CD4-positive, alpha-beta T cell treated with Interleukin-10 for 1 hour (primary cell): ENCODE measurements around the gene PARP3.
"Not testable (repeated sequence)": the region's sequence is repeated elsewhere in the genome, so short reads cannot be mapped to it uniquely, and the experiment has no call there.

Source experiments
- DNase-seq: peaks from one replicate; pipeline ENCODE4 v3.0.0-alpha.2; 2020

Gene PARP3

DNA sequence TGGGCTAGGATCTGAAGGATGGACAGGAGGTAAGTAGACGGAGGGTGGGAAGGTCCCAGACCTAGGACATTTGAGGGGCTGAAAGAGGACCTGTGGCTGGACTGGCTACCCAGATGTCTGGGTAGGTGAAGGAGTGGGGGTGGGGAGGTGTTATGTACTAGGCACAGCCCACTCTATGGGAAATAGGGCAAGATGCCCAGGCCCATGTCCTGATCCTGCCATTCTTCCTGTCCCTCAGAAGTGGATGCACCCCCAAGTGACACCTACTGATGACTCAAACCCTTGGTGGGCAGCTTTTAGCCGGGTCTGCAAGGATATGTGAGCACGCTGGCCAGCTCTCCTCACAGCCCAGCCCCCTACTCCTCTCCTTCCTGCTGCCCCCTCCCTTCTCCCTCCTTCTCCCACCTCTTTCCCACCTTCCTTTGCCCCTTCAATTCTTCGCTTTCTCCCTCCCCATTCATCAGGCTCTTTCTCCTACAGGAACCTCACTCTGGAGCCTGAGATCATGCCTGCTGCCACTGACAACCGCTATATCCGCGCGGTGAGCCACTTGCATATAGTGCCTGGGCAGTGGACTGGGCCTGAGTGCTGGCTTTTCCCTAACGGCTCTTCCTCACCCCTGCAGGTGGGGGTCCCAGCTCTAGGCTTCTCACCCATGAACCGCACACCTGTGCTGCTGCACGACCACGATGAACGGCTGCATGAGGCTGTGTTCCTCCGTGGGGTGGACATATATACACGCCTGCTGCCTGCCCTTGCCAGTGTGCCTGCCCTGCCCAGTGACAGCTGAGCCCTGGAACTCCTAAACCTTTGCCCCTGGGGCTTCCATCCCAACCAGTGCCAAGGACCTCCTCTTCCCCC is 46.4 kb downstream of the PARP3 start:
- no peak for DNase-seq

DNA sequence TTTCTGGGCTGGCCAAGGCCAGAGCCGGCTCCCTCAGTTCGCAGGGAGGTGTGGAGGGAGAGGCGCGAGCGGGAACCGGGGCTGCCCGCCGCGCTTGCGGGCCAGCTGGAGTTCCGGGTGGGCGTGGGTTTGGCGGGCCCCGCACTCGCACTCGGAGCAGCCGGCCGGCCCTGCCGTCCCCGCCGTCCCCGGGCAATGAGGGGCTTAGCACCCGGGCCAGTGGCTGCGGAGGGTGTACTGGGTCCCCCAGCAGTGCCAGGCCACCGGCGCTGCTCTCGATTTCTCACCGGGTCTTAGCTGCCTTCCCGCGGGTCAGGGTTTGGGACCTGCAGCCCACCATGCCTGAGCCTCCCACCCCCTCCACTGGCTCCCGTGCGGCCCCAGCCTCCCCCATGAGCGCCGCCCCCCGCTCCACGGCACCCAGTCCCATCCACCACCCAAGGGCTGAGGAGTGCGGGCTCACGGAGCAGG is 48.4 kb downstream of the PARP3 start:
- not testable (repeated sequence) for DNase-seq

DNA sequence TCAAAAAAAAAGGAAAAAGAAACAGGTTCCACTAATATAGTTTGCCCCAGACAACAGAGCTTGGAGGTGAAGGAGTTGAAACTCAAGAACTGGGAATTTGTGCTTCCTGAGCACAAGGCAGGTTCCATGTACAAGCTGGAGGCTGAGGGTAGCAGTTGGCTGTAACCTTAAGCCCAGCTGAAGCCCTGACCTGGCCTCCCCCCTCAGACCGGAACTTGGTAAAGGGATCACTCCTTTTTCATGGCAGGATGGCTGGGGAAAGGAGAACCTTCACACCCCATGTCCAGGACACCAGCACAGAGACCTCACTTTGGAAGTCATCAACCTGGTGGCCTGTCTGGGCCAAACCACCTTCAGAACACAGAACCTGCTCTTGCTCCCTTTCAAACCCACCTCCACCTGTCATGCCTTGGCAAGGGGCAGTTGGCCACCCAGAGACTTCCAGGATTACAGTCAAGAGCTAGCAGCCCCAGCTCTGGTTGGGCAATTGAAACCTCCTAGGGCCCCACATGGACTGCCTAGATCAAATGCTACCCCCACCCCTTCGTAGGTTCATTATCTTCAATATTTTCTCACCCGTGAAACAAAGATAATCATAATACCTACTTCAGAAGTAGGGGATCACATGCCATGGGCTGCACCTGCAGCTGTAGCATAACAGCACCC is 50.0 kb downstream of the PARP3 start:
- DNase-seq, result no peak

DNA sequence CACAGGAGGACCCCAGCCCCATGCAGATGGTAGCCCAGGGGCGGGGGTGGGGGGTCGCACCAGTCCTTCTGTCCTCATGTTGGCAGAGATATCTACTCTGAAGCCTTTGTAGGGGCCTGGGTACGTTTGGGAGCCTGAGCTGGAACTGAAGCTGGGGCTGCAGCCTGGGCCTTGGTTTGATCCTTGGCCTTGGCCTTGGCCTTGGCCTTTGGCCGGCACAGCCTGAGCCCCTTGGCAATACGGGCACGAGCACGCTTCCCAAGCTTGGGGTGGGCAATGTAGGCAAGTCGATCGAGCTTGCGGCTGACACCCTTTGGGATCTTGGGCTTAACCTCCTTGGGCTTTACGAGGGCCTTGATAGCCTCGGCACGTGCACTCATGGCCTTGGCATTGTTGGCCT is 51.5 kb downstream of the PARP3 start:
- DNase-seq, result not testable (repeated sequence)

DNA sequence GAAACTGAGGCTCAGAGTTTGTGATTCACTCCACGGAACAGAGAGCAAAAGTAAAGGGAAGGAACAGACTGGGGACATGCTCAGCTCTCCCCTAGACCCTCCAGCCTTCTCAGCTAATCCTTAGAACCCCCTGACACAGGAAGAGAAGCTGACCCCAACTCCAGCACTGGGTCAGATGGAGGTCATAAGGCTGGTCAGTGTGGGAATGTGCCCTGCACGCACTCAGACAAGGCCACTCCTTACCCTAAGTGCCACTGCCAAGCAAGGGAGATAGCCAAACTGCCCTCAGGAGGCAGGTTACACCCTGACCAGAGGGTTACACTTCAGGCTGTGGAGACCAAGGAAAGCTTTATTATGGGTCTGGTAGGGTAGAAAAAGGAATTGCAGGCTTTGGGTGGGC is 52.4 kb downstream of the PARP3 start:
- DNase-seq, result no peak

DNA sequence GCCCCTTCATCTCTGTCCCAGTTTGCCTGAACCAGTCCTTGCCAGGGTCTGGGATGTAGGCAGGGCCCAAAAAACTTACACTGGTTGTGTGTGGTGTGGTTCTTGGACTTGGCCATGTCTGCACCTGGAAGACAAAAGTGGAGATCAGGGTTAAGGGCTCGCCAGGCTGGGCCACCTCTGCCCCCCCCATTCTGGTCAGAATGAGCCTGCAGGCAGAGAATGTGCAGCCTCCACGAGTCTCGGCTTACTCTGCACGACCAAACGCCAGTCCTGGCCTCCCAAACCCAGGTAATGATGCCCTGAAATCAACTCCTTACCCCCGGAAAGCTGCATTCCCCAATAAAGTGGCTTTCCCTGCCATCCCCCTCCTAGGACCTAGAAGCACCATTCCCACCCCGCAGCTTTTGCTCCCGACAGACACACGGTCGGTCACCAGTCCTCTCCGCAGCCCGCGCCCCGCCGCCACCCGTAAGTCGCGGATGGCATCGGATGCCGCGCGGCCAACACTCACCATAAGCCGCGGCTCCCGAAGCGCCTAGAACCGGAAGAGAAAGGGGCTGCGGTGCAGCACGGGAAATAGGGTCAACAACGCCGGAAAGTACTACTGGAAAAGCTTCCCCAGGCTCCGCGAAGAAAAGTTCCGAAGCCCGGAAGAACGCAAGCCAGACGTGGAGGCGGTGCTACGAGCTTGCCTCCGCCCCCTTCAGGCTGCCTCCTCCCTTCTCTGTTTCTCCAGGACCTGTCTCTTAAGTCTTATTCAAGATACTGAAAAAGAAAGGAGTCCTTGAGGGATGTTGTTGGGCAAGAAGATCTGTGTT is 53.4 kb downstream of the PARP3 start, which contains the start of gene RPL29:
Gene RPL29 (minus strand): TSS at position 550 of the 818 bp plus-strand sequence. CDS start 434 bp downstream, at position 116.
- peak; percentile 95 for DNase-seq

DNA sequence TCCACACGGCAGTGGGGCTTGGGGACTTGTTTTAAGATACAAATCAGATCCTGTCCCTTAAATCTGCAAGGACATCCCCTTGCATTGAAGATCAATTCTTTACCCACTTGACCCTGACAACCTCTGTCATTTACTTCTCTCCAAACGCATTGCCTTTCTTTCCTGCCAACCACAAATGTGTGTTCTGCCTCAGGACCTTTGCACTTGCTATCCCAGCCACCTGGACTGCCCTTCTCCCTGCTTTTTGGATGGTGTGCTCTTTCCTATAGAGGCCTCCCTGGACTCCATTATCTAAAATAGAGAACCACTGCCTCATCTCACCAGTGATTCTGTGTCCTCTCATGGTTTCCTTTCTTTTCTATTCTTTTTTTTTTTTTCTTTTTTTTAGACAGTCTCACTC is 55.0 kb downstream of the PARP3 start:
- no peak for DNase-seq

DNA sequence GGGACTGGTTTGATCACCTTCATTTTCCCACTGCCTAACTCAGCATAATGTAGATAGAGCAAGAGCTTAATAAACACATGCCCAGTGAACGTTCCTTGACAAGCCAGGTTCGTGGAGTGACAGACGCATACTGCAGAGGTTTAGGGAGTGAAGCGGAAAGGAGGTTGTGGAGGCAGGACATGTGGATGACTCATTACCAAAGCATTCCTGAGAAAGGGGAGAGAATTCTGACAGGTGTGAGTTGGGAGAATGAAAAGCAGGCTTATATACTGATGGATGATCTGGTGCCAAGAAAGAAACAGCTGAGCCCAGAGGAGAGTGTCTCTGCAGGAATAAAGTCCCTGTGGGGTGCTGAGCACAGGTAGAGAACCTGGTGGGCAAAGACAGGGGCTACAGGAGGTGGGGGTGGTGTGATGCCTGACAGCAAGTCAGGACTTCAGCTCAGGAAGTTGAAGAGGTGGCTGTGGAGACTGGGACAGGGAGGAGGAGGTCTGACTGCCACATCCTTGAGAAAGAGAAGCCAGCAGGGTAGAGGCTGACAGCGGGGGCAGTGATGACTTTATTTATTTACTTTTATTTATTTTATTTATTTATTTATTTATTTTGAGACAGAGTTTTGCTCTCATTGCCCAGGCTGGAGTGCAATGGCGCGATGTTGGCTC is 55.9 kb downstream of the PARP3 start:
- DNase-seq, result no peak
